HG03025 (cell line): Measurements from ENCODE around the gene SLC10A2.

ENCODE experiments used
- ATAC-seq: cut with Tn5 transposase; IDR thresholded peaks from one replicate; pipeline ENCODE4 v1.9.1; 2021; ENCODE audit warnings: mild to moderate bottlenecking, moderate library complexity; ENCODE audit not compliant: unreplicated experiment, low FRiP score

Gene SLC10A2

GRCh38 chr13:103056008-103056407 is 10.2 kb downstream of the SLC10A2 start:
- no peak for ATAC-seq

GRCh38 chr13:103055166-103055565 is 11.1 kb downstream of the SLC10A2 start:
- no peak for ATAC-seq

- ATAC-seq, result no peak
Observed at GRCh38 chr13:103046676-103047075, 19.5 kb downstream of the SLC10A2 start.

GRCh38 chr13:103044056-103044455 is 22.2 kb downstream of the SLC10A2 start:
- no peak for ATAC-seq

- no peak for ATAC-seq
Observed at GRCh38 chr13:103040006-103040405, 26.2 kb downstream of the SLC10A2 start.

- ATAC-seq, result no peak
Observed at GRCh38 chr13:103039183-103039582, 27.0 kb downstream of the SLC10A2 start.

- no peak for ATAC-seq
Observed at GRCh38 chr13:103036268-103036667, 29.9 kb downstream of the SLC10A2 start.

GRCh38 chr13:103033999-103034398 is 32.2 kb downstream of the SLC10A2 start:
- ATAC-seq, result no peak

GRCh38 chr13:103031332-103031873 is 34.8 kb downstream of the SLC10A2 start:
- peak; percentile 83 for ATAC-seq

- ATAC-seq, result no peak
Observed at GRCh38 chr13:103030776-103031175, 35.4 kb downstream of the SLC10A2 start.

GRCh38 chr13:103029798-103030197 is 36.4 kb downstream of the SLC10A2 start:
- ATAC-seq, result no peak

GRCh38 chr13:103022336-103022735 is 43.9 kb downstream of the SLC10A2 start:
- ATAC-seq, result no peak

GRCh38 chr13:103018556-103018955 is 47.7 kb downstream of the SLC10A2 start:
- no peak for ATAC-seq

- no peak for ATAC-seq
Observed at GRCh38 chr13:103012646-103013045, 53.6 kb downstream of the SLC10A2 start.

- no peak for ATAC-seq
Observed at GRCh38 chr13:103009051-103009840, 57.0 kb downstream of the SLC10A2 start.

- ATAC-seq, result peak; percentile 28
Observed at GRCh38 chr13:103007427-103007762, 58.8 kb downstream of the SLC10A2 start.

- ATAC-seq, result peak; percentile 94
Observed at GRCh38 chr13:103006641-103007426, 59.4 kb downstream of the SLC10A2 start.

- ATAC-seq, result no peak
Observed at GRCh38 chr13:103004661-103005345, 61.4 kb downstream of the SLC10A2 start.

- ATAC-seq, result no peak
Observed at GRCh38 chr13:103003631-103004030, 62.6 kb downstream of the SLC10A2 start.

- ATAC-seq, result no peak
Observed at GRCh38 chr13:103002279-103002678, 63.9 kb downstream of the SLC10A2 start.

GRCh38 chr13:103000157-103000556 is 66.1 kb downstream of the SLC10A2 start:
- no peak for ATAC-seq
